ENCODE results near the gene SEMA4F.

DNA sequence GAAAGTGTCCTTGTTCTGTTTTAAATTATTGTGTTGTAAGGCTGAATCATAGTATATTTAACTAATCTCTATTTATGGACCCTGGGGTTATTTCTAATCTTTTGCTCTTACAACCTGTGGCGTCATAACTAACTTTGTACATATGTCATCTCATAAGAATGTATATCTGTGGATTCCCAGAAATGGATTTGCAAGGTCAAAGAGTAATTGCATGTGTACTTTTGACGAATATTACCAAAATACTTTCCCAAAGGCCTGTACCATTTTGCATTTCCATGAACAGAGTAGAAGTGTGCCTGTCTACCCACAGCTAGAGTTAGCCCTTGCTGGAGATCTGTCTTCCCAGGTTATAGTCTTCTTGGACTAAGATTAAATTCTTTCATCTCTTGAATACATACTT is 42.8 kb downstream of the SEMA4F start:
- TF ChIP-seq CTCF (IDR thresholded peaks at IDR 0.05; ENCODE audit: insufficient read depth, low read depth, low read length) (no peak), EZH2 (IDR thresholded peaks at IDR 0.05; ENCODE audit: insufficient read depth, low read length) (no peak)

Data from astrocyte (in vitro differentiated cells and primary cell).